ENCODE results near the gene P2RY14.

GRCh38 chr3:151307131-151307530, 28.8 kb upstream of the P2RY14 start:
- TF ChIP-seq EZH2phosphoT487 (IDR thresholded peaks at IDR 0.05; ENCODE audit: insufficient read depth, low read depth) (no peak), EZH2 (IDR thresholded peaks at IDR 0.05; ENCODE audit: insufficient read depth, poor library complexity, severe bottlenecking) (no peak)
